ELR (cell line): ENCODE results near the gene EPB41.
A peak's percentile ranks its signal among the peaks of the same experiment; 100 is the strongest.
"Not testable (repeated sequence)": the region's sequence is repeated elsewhere in the genome, so short reads cannot be mapped to it uniquely, and the experiment has no call there.

ENCODE experiments used
- DNase-seq: peaks from one replicate; pipeline ENCODE4 v3.0.0-alpha.2; 2015; ENCODE audit warnings: low read depth

Gene EPB41

GRCh38 chr1:29052100-29052499, 137.7 kb downstream of the EPB41 start:
- DNase-seq, result no peak

GRCh38 chr1:29052941-29053340, 138.6 kb downstream of the EPB41 start:
- no peak for DNase-seq

GRCh38 chr1:29055160-29055559, 140.8 kb downstream of the EPB41 start:
- DNase-seq, result no peak

- no peak for DNase-seq
Observed at GRCh38 chr1:29056256-29056655, 141.9 kb downstream of the EPB41 start.

GRCh38 chr1:29057700-29058099, 143.3 kb downstream of the EPB41 start:
- DNase-seq, result no peak

- no peak for DNase-seq
Observed at GRCh38 chr1:29062157-29062942, 148.0 kb downstream of the EPB41 start.

- no peak for DNase-seq
Observed at GRCh38 chr1:29064064-29064463, 149.7 kb downstream of the EPB41 start.

GRCh38 chr1:29077155-29077554, 162.8 kb downstream of the EPB41 start:
- DNase-seq, result no peak

- not testable (repeated sequence) for DNase-seq
Observed at GRCh38 chr1:29079916-29080629, 165.7 kb downstream of the EPB41 start.

GRCh38 chr1:29081201-29081600, 166.8 kb downstream of the EPB41 start:
- DNase-seq, result no peak

GRCh38 chr1:29082519-29082918, 168.2 kb downstream of the EPB41 start:
- no peak for DNase-seq

- no peak for DNase-seq
Observed at GRCh38 chr1:29083317-29084195, 169.2 kb downstream of the EPB41 start.

GRCh38 chr1:29084196-29084521, 169.8 kb downstream of the EPB41 start:
- no peak for DNase-seq

- DNase-seq, result no peak
Observed at GRCh38 chr1:29090937-29091618, 176.7 kb downstream of the EPB41 start.

- DNase-seq, result not testable (repeated sequence)
Observed at GRCh38 chr1:29092704-29093103, 178.3 kb downstream of the EPB41 start.

- DNase-seq, result no peak
Observed at GRCh38 chr1:29094433-29094832, 180.1 kb downstream of the EPB41 start.

GRCh38 chr1:29094954-29095353, 180.6 kb downstream of the EPB41 start:
- DNase-seq, result no peak

GRCh38 chr1:29096231-29096886, 182.0 kb downstream of the EPB41 start:
- no peak for DNase-seq

- DNase-seq, result no peak
Observed at GRCh38 chr1:29099286-29099685, 184.9 kb downstream of the EPB41 start.

- no peak for DNase-seq
Observed at GRCh38 chr1:29100487-29100886, 186.1 kb downstream of the EPB41 start.

- DNase-seq, result peak; percentile 12
Observed at GRCh38 chr1:29105822-29106221, 191.5 kb downstream of the EPB41 start.

- not testable (repeated sequence) for DNase-seq
Observed at GRCh38 chr1:29108041-29108440, 193.7 kb downstream of the EPB41 start.
